Measurements from ENCODE around the gene PCDHA10. TPM values are rescaled to one million over a fixed set of nuclear protein-coding genes. Genes with fewer than 3 reads are reported as not detected.
"Not testable (repeated sequence)": the region's sequence is repeated elsewhere in the genome, so short reads cannot be mapped to it uniquely, and the experiment has no call there.

PCDHA10 gene
- total RNA-seq, 1 donor from 2014 or later, result 18.3 TPM

DNA sequence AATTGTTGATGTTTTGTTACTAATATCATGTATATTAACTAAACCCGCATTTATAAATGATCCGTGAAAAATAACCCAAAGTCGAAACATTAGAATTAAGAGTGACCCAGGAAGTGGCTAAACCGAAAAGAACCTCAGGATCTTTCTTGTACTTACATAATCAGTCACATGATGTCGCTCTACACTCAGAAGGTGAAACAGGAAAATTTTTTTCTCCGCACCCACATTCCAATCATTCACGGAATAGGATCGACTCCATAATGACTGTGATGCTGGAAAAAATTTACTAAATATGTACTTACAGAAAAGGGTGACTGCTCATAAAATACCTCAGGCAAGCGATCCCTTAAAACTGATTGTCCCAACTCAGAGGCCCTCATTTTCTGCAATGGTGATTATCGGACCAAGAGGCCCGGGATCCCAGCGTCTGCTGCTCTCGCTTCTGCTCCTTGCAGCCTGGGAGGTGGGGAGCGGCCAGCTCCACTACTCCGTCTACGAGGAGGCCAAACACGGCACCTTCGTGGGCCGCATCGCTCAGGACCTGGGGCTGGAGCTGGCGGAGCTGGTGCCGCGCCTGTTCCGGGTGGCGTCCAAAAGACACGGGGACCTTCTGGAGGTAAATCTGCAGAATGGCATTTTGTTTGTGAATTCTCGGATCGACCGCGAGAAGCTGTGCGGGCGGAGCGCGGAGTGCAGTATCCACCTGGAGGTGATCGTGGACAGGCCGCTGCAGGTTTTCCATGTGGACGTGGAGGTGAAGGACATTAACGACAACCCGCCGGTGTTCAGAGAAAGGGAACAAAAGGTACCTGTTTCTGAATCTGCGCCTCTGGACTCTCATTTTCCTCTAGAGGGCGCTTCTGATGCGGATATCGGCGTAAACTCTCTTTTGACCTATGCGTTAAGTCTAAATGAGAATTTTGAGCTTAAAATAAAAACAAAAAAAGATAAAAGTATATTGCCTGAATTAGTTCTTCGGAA lies 19.7 kb downstream of the PCDHA10 start, which contains the start of gene PCDHA12:
Gene PCDHA12, plus strand, starts transcription at position 224 of the 981 bp plus-strand sequence. Its CDS starts 165 bp downstream, at position 389.
- Mint-ChIP-seq H3K4me3 (ENCODE audit: low read depth) (peak within 1 kb of the TSS; percentile 86), H3K4me1 (ENCODE audit: low read depth) (no peaks in the 10 kb centered on the region), H3K27me3 (no peaks in the 10 kb centered on the region), H3K9me3 (ENCODE audit: low read depth) (peaks cover 36% of the 10 kb centered on the region), H3K27ac (peak within 1 kb of the TSS; percentile 99), H3K36me3 (ENCODE audit: insufficient read depth) (peaks cover 66% of the 10 kb centered on the region)
- TF ChIP-seq, protein P1, sequence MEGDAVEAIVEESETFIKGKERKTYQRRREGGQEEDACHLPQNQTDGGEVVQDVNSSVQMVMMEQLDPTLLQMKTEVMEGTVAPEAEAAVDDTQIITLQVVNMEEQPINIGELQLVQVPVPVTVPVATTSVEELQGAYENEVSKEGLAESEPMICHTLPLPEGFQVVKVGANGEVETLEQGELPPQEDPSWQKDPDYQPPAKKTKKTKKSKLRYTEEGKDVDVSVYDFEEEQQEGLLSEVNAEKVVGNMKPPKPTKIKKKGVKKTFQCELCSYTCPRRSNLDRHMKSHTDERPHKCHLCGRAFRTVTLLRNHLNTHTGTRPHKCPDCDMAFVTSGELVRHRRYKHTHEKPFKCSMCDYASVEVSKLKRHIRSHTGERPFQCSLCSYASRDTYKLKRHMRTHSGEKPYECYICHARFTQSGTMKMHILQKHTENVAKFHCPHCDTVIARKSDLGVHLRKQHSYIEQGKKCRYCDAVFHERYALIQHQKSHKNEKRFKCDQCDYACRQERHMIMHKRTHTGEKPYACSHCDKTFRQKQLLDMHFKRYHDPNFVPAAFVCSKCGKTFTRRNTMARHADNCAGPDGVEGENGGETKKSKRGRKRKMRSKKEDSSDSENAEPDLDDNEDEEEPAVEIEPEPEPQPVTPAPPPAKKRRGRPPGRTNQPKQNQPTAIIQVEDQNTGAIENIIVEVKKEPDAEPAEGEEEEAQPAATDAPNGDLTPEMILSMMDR (IDR thresholded peaks at IDR 0.05; ENCODE audit: unreplicated experiment), result peak; percentile 47
- no peak for DNase-seq (ENCODE audit: low spot score, unreplicated experiment)

DNA sequence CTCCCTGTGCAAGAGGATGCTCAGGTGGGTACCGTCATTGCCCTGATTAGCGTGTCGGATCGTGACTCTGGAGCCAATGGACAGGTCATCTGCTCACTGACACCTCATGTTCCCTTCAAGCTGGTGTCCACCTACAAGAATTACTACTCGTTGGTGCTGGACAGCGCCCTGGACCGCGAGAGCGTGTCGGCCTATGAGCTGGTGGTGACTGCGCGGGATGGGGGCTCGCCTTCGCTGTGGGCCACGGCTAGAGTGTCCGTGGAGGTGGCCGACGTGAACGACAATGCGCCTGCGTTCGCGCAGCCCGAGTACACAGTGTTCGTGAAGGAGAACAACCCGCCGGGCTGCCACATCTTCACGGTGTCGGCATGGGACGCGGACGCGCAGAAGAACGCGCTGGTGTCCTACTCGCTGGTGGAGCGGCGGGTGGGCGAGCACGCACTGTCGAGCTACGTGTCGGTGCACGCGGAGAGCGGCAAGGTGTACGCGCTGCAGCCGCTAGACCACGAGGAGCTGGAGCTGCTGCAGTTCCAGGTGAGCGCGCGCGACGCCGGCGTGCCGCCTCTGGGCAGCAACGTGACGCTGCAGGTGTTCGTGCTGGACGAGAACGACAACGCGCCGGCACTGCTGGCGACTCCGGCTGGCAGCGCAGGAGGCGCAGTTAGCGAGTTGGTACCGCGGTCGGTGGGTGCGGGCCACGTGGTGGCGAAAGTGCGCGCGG lies 21.0 kb downstream of the PCDHA10 start:
- Mint-ChIP-seq H3K9me3 (ENCODE audit: low read depth) (peaks cover 47% of the 10 kb centered on the region), H3K36me3 (ENCODE audit: insufficient read depth) (peaks cover 73% of the 10 kb centered on the region), H3K27ac (peak overlapping the region; percentile 33)
- not testable (repeated sequence) for H3K27me3 Mint-ChIP-seq; H3K4me1 Mint-ChIP-seq (ENCODE audit: low read depth); H3K4me3 Mint-ChIP-seq (ENCODE audit: low read depth); DNase-seq (ENCODE audit: low spot score, unreplicated experiment)

DNA sequence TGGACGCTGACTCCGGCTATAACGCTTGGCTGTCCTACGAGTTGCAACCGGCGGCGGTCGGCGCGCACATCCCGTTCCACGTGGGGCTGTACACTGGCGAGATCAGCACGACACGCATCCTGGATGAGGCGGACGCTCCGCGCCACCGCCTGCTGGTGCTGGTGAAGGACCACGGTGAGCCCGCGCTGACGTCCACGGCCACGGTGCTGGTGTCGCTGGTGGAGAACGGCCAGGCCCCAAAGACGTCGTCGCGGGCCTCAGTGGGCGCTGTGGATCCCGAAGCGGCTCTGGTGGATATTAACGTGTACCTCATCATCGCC lies 21.5 kb downstream of the PCDHA10 start:
- no peaks in the 10 kb centered on the region for H3K4me1 Mint-ChIP-seq (ENCODE audit: low read depth)
- no peaks in the 10 kb centered on the region for H3K27me3 Mint-ChIP-seq
- no peak overlapping the region for H3K4me3 Mint-ChIP-seq (ENCODE audit: low read depth)
- TF ChIP-seq, protein P1 (IDR thresholded peaks at IDR 0.05; ENCODE audit: unreplicated experiment), result no peak
- H3K9me3 Mint-ChIP-seq (ENCODE audit: low read depth), result peaks cover 46% of the 10 kb centered on the region
- peak overlapping the region; percentile 20 for H3K27ac Mint-ChIP-seq
- no peak for DNase-seq (ENCODE audit: low spot score, unreplicated experiment)
- H3K36me3 Mint-ChIP-seq (ENCODE audit: insufficient read depth), result peaks cover 74% of the 10 kb centered on the region

DNA sequence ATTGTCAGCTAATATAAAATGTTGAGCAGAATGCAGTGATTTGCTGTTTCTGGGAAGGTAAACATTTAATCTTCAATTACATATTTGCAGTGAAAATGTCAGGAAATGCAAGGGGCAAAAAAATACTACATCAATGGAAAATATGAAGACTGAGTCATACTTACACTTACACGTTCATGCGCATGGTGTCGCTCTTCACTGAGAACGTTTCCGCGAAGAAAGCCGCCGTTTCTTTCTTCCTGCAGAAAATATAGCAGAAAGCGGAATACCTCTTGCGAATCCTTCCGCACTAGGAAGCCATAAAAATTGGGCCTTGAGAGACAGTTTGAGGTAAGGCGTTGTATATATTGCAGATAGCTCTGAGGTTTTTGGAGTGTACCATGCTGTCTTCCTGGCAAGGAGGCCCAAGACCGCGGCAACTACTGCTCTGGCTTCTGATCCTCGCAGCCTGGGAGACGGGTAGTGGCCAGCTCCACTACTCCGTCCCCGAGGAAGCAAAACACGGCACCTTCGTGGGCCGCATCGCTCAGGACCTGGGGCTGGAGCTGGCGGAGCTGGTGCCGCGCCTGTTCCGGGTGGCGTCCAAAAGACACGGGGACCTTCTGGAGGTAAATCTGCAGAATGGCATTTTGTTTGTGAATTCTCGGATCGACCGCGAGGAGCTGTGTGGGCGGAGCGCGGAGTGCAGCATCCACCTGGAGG lies 26.3 kb downstream of the PCDHA10 start, which contains the start of gene PCDHA13:
Gene PCDHA13, plus strand, starts transcription at position 236 of the 702 bp plus-strand sequence. Its CDS starts 145 bp downstream, at position 381.
- no peaks in the 10 kb centered on the region for H3K27me3 Mint-ChIP-seq
- TF ChIP-seq, protein P1 (IDR thresholded peaks at IDR 0.05; ENCODE audit: unreplicated experiment), result no peak
- peak within 1 kb of the TSS; percentile 62 for H3K27ac Mint-ChIP-seq
- no peak within 1 kb of the TSS for H3K4me3 Mint-ChIP-seq (ENCODE audit: low read depth)
- peaks cover 40% of the 10 kb centered on the region for H3K9me3 Mint-ChIP-seq (ENCODE audit: low read depth)
- no peak for DNase-seq (ENCODE audit: low spot score, unreplicated experiment)
- H3K4me1 Mint-ChIP-seq (ENCODE audit: low read depth), result no peaks in the 10 kb centered on the region
- H3K36me3 Mint-ChIP-seq (ENCODE audit: insufficient read depth), result peaks cover 56% of the 10 kb centered on the region

DNA sequence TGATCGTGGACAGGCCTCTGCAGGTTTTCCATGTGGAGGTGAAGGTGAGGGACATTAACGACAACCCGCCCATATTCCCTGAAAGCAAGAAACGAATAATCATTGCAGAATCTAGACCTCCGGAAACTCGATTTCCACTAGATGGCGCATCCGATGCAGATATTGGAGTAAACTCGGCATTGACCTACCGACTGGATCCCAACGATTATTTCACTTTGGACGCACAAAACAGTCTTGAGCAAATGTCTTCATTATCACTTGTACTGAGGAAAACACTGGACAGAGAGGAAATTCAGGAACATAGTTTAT lies 26.8 kb downstream of the PCDHA10 start:
- Mint-ChIP-seq H3K27me3 (no peaks in the 10 kb centered on the region), H3K36me3 (ENCODE audit: insufficient read depth) (peaks cover 54% of the 10 kb centered on the region), H3K4me1 (ENCODE audit: low read depth) (no peaks in the 10 kb centered on the region), H3K4me3 (ENCODE audit: low read depth) (no peak overlapping the region), H3K27ac (peak overlapping the region; percentile 28), H3K9me3 (ENCODE audit: low read depth) (peaks cover 43% of the 10 kb centered on the region)
- DNase-seq (ENCODE audit: low spot score, unreplicated experiment), result no peak
- TF ChIP-seq, protein P1 (IDR thresholded peaks at IDR 0.05; ENCODE audit: unreplicated experiment), result no peak

Measured in progenitor cell of endocrine pancreas (in vitro differentiated cells).